Measurements from ENCODE around the gene INPP4A.

The INPP4A gene

DNA sequence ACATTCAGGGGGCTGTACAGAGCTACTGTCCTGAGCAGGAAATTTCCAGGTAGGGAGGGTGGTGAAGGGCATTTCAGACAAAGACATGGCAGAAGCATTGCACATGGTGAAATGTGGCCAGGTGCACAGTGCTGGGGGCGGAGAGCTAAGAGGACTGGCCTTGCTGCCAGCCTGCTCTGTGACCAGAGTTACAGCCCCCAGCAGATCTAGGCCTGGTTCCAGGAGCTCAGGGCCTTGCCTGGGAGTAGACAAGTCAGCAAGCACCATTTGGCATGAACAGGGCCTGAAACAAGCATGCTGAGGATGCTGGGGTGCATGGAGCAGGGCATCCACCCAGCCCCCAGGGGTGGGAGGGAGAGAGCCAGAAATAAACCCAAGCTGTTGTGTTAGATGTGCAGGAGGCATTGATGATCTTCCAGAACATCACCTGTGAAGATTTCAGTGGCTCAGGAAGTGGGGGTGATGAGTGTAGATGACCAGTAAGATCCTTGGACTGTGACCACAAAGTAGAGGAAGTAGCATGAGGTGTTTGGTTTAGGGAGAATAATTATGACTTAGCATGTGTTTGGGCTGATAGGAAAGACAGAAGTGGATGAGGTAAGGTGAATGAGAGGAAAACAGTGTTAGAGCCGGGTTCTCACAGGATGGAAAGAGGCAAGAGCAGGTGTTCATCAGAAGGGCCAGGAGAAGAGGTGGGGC lies 102.6 kb downstream of the INPP4A start:
- DNase-seq: no peak

DNA sequence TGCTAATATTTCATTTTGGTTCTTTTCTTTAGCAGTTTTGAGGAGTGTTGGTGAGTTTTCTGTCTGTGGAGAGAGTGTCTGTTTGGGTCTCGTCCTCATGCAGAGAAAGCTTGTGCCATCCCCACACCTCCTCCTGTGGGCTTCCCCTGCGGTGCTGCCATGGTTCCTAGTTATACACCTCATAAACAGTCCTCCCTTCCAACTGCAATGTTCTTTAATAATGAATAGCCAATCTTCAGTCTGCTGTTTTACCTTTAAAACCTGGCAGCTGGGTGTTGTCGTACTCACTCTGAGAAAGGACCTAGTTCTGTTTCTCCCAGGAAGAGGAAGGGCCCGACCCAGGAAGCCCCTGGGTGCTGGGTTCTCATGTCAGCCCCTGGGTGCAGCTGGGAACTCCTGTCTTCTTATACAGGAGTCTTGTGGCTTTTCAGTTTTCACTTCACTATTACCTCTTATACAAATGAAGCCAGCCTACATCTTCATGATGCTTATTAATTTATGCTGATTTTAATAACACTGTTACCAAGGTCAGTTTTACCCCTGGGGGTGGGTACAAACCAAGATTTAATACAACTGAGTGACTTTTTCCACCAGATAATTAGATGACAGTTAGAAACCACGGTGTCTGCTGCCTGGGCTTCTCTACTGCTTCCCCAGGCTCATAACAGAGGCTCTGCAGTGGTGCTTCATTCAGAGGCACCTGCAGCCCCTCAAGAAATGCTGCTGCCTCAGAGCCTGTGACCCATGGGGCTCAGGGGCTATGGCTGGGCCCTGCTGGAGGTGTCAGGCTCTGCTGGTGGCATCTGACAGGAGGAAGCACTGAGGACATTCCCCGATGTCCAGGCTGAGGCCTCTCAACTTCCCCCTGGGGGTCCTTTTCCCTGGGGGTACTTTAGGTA lies 104.5 kb downstream of the INPP4A start:
- no peak for DNase-seq

DNA sequence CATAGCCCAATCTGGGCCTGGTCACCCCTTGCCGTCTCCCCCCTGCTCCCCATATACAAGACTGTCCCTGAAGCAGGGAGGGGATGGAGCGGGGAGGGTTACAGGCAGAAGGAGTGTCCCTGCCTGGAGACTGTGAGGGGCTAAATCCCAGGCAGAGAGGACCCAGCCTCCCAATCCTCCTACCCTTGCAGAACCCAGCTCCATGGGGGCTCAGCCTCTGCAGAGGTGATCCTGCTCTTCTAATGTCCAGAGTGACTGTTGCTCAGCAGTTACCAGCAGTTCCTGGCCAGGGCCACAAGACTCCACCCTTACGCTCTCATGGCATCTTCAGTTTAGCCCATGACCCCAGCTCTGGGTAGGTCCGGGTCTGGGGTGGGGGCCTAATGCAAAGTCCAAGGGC lies 105.5 kb downstream of the INPP4A start:
- no peak for DNase-seq

DNA sequence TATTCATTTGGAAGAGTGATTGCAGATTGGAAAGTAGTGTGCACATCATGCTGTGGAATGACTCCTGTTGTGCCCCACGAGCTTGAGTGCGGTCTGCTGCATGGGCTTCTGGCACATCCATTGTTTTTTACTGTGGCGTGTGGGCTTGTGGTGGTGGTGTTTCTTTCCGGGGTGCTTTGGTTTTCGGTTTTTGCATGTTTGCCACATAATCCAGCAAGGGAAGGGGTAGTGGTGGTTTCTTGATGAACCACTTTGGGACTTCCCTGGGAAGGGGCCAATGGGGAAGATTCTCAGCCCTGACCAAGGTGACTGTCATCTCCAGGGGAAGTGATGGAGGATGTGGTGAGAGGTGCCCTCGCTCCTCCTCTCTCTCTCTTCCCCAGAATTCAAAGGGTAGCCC lies 106.7 kb downstream of the INPP4A start:
- DNase-seq: no peak

DNA sequence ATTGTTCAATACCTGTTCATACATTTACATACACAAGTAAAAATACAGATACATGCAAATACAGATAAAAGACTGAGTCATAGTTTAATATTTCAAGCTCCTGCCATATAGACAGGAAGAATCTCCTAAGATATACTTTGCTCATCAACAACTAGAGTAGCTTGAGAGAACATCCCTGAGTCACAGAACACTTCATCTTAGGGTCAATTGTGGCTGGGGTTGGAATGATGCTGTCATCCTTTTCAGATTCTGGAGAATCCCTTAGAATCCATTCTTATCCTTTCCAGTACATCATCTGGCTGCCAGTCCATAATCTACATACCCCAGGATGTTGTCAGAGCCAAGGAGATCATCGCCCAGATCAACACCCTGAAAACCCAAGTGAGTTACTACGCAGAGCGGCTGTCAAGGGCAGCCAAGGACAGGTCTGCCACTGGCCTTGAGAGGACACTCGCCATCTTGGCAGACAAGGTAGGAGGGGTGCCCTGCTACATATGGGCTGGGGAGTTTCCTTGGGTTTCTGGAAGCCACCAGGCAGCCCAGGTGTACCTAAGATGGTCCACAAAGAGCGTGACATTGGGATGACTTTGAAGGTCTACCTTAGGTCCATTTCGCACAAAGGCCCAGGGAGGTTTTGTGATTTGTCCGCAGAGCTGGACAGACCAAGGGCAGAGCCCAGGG lies 108.0 kb downstream of the INPP4A start:
- no peak for DNase-seq

DNA sequence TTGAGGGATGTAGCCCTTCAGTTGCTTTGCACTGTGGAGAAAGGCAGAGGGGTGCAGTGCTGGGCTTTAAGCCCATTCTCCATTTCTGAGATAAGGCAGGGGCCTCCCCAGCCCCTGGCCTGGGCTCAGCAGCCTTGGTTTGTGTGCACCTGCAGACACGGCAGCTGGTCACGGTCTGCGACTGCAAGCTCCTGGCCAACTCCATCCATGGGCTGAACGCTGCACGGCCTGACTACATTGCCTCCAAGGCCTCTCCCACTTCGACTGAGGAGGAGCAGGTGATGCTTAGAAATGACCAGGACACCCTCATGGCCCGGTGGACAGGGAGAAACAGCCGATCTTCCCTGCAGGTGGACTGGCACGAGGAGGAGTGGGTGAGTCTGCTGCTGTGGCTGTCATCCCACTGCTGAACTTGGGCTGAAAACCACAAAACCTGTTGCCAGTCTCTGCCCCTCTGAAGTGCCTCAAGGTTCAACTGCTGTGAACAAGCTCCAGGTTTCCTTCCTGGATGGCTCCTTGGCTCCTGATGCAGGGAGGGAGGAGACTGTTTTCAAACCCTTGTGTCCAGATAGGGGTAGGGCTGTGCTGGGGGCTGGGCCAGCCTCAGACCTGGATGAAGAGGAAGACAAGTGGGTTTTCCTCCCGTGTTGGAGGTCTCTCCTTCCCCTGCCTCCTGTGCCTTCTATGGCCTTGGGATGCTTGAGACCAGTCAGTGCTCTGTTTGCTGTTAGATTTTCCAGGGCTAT lies 109.6 kb downstream of the INPP4A start:
- DNase-seq: no peak

DNA sequence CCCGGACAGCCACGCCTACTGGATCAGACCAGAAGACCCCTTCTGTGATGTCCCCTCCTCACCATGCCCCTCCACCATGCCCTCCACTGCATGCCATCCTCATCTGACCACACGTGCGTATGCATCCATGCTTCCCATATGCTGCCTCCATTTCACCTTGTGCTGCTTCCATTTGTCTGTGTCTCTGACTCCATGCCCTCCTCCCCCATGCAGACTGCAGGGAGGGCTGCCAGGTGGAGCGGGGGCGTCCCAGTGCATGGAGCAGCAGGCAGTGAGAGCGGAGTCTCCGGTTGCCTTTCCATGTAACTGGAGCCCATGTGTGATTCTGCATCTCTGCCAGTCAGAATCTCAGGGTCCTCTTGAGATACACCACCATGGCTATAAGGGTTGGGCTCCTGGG lies 111.0 kb downstream of the INPP4A start:
- DNase-seq: no peak

DNA sequence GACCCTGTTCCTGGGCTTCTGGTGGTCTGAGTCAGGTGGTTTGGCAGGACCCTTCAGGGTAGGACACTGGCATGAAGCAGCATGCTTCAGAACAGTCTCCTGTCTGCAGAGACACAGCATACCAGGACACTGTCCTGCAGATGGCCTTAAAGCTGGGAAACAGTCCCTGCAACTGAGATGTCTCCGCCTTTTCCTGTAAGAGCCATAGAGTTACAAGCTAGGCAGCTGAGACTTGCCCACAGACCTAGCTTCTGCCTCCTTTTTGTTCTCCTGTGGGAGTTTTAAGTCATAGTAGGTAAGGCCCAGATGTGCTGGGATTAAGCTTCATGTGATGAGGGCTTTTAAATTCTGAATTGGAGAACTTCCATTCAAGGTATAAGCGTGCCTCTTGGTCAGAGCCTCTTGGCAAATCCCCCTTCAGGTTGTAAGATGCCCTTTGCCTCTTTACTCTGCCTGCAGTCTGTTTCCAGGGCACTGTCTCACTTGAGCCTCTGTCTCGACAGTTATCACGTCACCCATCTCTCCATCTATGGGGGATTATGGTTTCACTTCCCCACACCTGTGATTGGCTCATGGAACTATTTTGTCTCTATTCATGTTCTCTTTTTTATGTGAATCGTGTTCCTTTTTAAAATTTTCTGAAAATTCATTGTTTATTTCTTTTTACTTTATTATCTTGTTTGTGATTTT lies 111.8 kb downstream of the INPP4A start:
- DNase-seq: no peak

DNA sequence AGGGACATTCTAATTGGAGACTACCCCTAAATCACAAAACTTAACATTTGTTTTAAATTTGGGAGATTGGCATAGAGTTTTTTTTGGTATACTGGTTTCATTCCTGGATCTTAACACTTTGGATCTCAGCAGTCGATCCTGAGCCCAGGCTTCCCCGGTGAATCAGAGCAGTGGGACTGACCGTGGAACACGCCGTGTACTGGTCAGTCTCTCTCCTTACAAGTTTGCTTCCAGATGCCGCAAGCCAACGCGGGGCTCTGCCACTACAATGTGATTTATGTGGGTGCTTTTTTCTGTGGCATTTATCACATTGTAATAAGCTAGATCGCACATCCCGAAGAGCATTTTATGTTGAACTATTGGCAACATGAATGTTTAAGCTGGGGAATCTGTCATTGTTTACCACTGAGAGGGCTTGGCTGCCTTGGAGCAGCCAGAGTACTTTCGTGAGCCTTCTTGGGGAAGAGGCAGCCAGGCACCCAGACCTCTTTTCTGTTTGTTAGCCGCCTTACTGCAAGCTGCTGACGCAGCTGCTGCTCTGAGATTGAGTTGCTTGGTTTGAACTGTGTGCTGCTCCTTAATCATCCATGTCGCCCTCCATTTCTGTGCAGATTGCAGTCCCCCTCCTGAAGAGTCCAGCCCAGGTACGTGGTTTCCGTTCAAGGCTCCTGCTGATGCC lies 114.3 kb downstream of the INPP4A start:
- DNase-seq: no peak

DNA sequence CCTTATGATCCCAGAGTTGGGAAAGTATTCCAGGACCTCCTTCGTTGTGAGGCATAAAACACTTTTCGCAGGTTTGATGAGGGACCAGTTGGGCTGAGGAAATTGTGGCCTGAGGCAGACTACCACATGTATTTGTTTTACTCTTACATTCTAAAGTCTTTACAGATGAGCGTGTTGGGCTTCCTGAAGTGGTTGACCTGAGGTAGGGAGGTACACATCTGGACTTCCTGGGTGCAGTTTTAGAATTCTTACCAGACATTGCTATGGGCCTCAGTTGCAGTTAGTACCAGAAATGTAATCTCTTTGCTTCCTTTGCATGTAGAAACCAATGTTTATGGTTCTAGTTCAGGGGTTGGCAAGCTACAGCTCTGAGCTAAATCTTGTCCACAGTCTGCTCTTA lies 114.9 kb downstream of the INPP4A start:
- no peak for DNase-seq

DNA sequence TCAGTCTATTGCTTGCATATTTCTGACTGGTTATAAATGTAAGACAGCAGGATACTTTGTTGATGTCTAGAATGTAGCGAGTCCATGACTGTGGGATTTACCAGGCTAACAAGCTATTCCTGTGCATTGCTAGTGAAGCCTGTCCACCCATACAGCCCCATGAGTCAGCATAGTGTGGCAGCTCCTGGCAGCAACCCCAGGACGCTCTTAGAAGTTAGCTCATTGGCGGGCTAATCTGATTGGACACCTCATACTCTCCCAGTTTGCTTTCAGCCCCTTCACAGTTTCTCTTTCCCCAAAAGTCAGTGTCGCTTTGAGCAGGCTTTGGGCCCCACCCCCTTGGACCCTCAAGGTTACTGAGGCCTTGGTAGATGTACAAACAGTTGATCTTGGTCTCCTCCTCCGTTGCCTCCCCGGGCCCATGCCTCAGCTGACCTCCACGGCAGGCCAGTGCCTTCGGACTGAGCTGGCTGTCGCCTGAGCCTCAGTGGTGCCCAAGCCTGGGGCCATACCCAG lies 115.7 kb downstream of the INPP4A start:
- no peak for DNase-seq

DNA sequence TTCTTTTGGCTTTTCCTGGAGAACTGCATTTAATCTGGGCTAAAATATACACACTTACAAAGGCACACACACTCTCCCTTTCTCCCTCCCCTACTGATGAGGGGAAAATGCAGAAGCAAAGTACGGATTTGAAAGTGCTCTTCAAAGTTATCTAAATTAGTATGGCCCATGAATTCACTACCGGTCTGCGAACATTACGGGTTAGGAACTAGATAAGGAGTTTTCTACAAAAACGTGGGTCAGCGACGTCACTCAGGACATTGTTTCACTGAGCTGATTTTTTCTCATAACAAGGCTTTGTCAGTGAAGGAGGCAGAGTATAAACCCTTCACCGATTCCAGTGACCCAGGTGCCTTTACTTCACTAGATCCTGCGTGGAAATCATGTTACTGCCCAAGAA lies 116.4 kb downstream of the INPP4A start:
- DNase-seq: no peak

DNA sequence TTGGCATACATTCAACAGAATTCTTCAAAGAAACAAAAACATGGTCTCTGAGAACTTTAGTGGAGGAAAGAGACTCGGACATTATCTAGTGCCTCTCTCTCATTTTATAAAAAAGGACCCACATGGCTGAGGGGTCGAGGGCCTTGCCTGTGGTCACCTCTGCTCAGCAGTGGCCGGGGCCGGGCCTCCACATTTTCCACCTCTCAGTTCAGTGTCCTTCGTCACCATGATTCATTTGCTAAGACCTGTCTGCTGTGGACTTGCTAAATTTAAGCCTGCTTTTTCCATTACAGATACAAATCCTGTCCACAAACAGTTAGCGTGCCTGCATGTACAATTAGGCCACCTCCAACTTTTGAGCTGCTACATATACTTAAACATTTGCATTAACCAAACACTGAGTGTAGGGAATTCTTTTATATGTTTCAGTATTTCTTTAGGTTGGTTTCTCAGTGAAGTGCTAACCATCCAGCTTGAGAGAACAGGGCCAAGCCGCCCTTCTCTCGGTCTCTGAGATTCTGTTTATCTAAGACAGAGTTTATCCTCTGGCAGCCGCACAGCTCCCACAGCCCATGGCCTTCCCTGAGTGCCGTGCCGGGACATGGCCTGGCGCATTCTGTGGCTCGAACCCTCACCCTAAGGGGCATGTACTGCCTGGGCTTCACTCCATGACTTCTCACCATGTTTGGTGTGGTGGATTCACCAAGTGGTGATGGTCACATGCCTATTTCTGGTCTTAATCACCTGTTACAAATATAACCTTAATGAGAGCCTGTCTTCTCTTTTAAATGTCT lies 117.4 kb downstream of the INPP4A start:
- no peak for DNase-seq

DNA sequence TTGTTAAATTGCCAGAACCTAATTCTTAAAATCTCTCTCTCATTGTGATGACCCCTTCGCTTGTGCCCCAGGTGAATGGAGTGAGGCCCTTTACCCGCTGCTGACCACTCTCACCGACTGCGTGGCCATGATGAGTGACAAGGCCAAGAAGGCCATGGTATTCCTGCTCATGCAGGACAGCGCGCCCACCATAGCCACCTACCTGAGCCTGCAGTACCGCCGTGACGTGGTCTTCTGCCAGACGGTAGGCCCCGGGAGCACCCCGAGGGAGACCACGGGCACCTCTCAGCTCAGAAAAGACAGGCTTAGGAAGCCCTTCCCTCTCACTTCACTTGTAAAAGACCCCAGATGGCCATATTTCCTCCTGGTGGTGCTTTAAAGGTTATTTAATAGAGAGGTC lies 118.7 kb downstream of the INPP4A start:
- no peak for DNase-seq

DNA sequence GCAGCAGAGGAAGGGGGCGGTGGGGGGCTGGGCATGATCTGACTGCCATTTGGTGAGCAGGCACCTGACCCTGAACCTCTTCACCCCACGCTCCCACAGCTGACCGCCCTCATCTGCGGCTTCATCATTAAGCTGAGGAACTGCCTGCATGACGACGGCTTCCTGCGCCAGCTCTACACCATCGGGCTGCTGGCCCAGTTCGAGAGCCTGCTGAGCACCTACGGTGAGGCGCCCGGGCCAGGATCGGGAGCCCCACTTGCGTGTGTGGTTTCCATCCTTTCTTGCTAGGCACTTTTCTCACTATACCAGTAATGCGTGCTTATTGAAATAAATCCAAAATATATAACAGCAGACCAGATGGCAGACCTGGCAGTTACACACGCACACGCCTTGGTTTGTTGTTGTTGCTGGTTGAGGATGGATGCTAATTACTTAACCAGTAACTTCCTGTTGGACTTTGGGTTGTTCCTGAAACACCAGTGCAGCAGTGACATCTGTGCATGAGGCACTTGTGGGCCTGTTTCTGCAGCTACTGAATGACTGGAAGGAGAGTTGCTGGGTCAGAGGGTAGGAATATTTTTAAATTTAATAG lies 120.0 kb downstream of the INPP4A start:
- DNase-seq: peak; percentile 68

DNA sequence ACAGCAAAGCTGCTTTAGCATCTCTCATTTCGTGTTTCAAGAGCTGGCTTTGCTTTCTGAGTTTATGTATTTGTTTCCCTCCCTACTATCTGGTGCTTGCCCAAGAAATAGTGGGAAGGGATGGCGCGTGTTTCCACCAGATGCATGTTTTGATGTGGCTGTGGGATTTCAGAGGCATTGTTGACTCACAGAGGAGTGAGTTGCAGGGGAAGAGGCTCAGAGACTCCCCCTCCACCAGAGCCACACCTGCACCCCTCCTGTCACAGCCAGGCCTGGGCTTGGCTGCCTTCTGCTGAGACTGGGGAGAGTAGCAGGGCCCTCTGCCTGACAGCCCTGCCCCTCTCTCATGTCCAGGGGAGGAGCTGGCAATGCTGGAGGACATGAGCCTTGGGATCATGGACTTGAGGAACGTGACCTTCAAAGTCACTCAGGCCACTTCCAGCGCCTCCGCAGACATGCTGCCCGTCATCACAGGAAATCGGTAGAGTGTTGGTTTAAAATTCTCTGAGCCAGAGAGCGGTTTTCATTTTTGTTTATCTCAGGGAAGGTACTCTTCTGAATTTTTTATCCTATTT lies 120.7 kb downstream of the INPP4A start:
- no peak for DNase-seq

DNA sequence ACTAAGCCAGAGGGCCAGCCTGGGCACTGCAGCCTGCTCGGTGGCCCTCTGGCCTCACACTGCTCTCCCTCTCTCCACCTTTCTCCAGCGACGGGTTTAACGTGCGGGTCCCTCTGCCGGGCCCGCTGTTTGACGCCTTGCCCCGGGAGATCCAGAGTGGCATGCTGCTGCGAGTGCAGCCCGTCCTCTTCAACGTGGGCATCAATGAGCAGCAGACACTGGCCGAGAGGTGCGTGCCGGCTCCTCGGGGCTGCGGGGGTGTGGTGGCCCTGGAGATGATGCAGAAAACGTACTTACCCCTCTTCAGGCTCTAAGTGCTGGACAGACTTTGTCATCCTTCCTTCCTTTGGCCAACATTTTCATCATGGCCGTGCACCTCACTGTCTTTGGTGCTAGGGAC lies 121.3 kb downstream of the INPP4A start:
- DNase-seq: no peak

DNA sequence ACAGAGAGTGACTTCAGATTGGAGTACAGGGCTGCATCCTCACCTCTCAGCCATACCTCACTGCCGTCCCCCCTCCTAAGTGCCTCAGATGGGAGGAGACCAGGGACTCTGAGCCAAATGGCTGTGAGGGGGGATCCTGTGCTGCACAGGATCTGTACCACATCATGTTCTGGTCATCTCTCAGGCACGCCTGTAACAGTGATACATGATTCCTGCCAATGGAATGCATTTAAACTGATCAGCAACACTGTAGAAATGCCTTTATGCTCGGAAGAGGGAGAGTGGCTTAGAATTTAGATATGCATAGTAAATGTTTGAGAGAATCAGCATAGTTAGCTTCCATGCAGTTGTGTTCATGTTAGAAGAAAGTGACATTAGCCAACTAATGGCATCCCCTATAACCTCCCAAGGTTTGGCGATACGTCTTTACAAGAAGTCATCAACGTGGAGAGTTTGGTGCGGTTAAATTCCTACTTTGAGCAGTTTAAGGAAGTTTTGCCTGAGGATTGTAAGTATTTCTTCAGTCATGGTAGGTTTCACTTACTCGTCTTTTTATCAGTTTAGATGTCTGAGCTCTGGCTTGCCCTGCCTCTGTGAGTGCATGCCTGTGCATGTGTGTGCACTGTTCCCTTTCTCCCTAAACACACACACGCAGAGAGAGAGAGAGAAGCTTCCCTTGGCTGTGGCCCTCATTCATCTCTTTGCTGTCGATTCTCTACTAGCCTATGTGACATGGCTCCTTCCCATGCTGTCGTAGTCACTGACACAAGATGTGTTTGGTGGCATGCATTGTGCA lies 123.7 kb downstream of the INPP4A start:
- DNase-seq: no peak

DNA sequence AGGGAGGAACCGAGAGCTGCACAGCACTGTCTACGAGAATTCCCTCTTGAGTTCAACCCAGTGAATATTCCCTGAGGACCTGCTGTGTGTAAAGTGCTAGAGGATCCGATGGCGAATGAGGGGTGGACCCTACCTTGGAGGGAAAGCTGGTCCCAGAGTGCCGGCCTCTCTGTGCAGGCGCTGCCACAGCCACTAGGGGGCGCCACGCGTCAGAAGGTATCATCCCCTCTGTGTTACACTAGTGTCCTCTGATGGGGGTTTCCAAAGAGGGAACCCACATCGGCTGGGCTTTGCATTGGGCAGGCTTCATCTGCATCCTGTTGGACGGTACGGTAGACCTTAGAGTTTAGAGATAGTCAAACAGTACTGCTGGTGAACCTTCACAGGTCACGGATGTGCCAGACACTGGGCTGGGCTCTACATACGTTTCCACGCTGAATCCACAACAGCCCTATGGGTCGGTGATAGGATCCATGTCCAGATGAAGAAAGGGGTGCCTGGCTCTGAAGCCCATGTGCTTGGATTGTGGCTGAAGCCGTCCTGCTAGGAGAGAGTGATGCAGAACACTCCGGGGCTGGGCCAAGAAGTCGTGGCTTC lies 124.6 kb downstream of the INPP4A start:
- DNase-seq: peak; percentile 5

Measured in NCI-H1694 (cell line).